ENCODE measurements around the gene BTRC.

- TF ChIP-seq CTCF (IDR thresholded peaks at IDR 0.05; ENCODE audit: extremely low read depth in 1 of 2, insufficient read depth in 1 of 2, low read depth in 1 of 2, low read length in 2 of 2) (no peak), POLR2A (IDR thresholded peaks at IDR 0.05; ENCODE audit: low read depth, low read length) (no peak), MAX (IDR thresholded peaks at IDR 0.05; ENCODE audit: insufficient read depth, insufficient read length) (no peak), POLR2AphosphoS5 (IDR thresholded peaks at IDR 0.05; ENCODE audit: insufficient read depth, low read depth, low read length) (no peak), MYC (IDR thresholded peaks at IDR 0.05; ENCODE audit: low read depth, low read length) (no peak)
These were observed 159.8 kb downstream of the BTRC start for GRCh38 chr10:101513733-101514132.
